K562 (cell line): ENCODE measurements around the gene COQ4. TPM values are rescaled to one million over a fixed set of nuclear protein-coding genes. Genes with fewer than 3 reads are reported as not detected.

ENCODE experiments used
- ATAC-seq: fragments of 200-7000 bp; cut with Tn5 transposase; 3 replicates; pipeline ENCODE4 v1.9.1; 2020; ENCODE audit warnings: moderate library complexity
- BruUV-seq: library from RNA; stranded (reverse); fragments of 400-500 nt; replicated peaks from 2 replicates; lab custom pipeline; 2021; lab: Mats Ljungman, UMichigan
- CTCF ChIA-PET: fragments of 300-600 bp; formaldehyde crosslinking; extraction: SDS; loops from one replicate; lab custom pipeline; 2021; ENCODE audit warnings: low intra/inter-chr PET ratio; lab: Yijun Ruan, JAX
- POLR2A ChIA-PET: fragments of 300-600, 350-650 bp; sonication (Branson Sonifier 250); formaldehyde crosslinking; extraction: SDS; loops from one replicate; lab custom pipeline; 2021; ENCODE audit warnings: antibody characterized with exemption, inconsistent platforms; lab: Yijun Ruan, JAX
- DNase-seq, 4 experiments: peaks; one replicate each; pipeline versions ENCODE4 v3.0.0 to v3.0.0-alpha.2; 2011 to 2018; ENCODE audit warnings: low spot score in 3 of 4, mixed read lengths in 3 of 4; ENCODE audit errors: extremely low read depth in 1 of 4
- FAIRE-seq: peaks from 2 replicates; lab custom pipeline; 2011; peaks lifted over from hg19 to GRCh38; lab: Jason Lieb, UNC
- H2AFZ ChIP-seq: 2 replicates; pipeline ENCODE4 v1.6.0; 2011; ENCODE audit warnings: low read depth, low read length, control low read depth, inconsistent platforms
- H3K27ac ChIP-seq: fragments of 200-600 bp; 3 replicates; pipeline ENCODE4 v1.8.0; 2011; ENCODE audit warnings: low read depth, mild to moderate bottlenecking, control low read depth, inconsistent platforms, low read length, moderate library complexity, mixed read lengths; ENCODE audit errors: extremely low read depth
- H3K27me3 ChIP-seq, 2 experiments: fragments of 300-600 bp in 1 of 2; 2 replicates in 1 of 2; 3 replicates in 1 of 2; pipeline versions ENCODE4 v1.6.0 to v1.8.0; 2011; ENCODE audit warnings: inconsistent platforms in 2 of 2, low read length in 2 of 2, mild to moderate bottlenecking in 1 of 2, mixed read lengths in 1 of 2, moderate library complexity in 1 of 2; ENCODE audit not compliant: control insufficient read depth in 2 of 2, insufficient read depth in 2 of 2
- H3K36me3 ChIP-seq: fragments of 300-600 bp; 3 replicates; pipeline ENCODE4 v1.8.0; 2011; ENCODE audit warnings: mild to moderate bottlenecking, low read length, inconsistent platforms; ENCODE audit not compliant: control insufficient read depth, insufficient read depth
- H3K4me1 ChIP-seq, 2 experiments: fragments of 200-600 bp in 1 of 2; replicated peaks in 1 of 2; 2 replicates in 1 of 2; 3 replicates in 1 of 2; pipeline versions ENCODE4 v1.5.1 to v1.8.0; 2011; ENCODE audit warnings: inconsistent platforms in 2 of 2, low read length in 2 of 2, mild to moderate bottlenecking in 1 of 2, mixed read lengths in 1 of 2, moderate library complexity in 1 of 2; ENCODE audit not compliant: control insufficient read depth in 2 of 2, insufficient read depth in 2 of 2
- H3K4me2 ChIP-seq: 2 replicates; pipeline ENCODE4 v1.6.1; 2011; ENCODE audit warnings: low read length, control low read depth, inconsistent platforms, mixed read lengths; ENCODE audit not compliant: insufficient read depth
- H3K4me3 ChIP-seq: fragments of 200-600 bp; sonication (generic), shearing (Covaris generic); 2 replicates; pipeline ENCODE4 v1.5.1; 2016; ENCODE audit warnings: control low read depth, inconsistent platforms
- H3K79me2 ChIP-seq: fragments of 200-600 bp; 3 replicates; pipeline ENCODE4 v1.8.0; 2011; ENCODE audit warnings: low read length, inconsistent platforms; ENCODE audit not compliant: control insufficient read depth, insufficient read depth
- H3K9ac ChIP-seq, 2 experiments: 2 replicates each; pipeline versions ENCODE4 v1.6.0 to v1.6.1; 2011; ENCODE audit warnings: low read depth in 2 of 2, low read length in 2 of 2, control low read depth in 1 of 2, inconsistent platforms in 1 of 2, mild to moderate bottlenecking in 1 of 2, mixed read lengths in 1 of 2; ENCODE audit not compliant: insufficient read depth in 1 of 2
- H3K9me1 ChIP-seq: one replicate; pipeline ENCODE4 v1.6.0; 2011; ENCODE audit warnings: inconsistent platforms, mild to moderate bottlenecking, low read length, moderate library complexity; ENCODE audit not compliant: control insufficient read depth, insufficient read depth
- H3K9me3 ChIP-seq: replicated peaks from 2 replicates; pipeline ENCODE4 v1.5.1; 2011; ENCODE audit warnings: low read depth, low read length, inconsistent platforms; ENCODE audit not compliant: control insufficient read depth, insufficient read depth
- H4K20me1 ChIP-seq: replicated peaks from 2 replicates; pipeline ENCODE4 v1.6.1; 2011; ENCODE audit warnings: low read length, inconsistent platforms, mixed read lengths; ENCODE audit not compliant: control insufficient read depth, insufficient read depth
- CBX8 ChIP-seq: fragments of 200-600 bp; sonication (generic); IDR thresholded peaks from 2 replicates; pipeline ENCODE4 v1.6.1; 2012; ENCODE audit warnings: borderline replicate concordance, mixed run types, low read depth, mild to moderate bottlenecking, moderate library complexity, mixed read lengths, low read length, control low read depth, inconsistent platforms; ENCODE audit not compliant: poor library complexity, severe bottlenecking; ENCODE audit errors: extremely low read depth
- DLX4 ChIP-seq: fragments of 250-450 bp; sonication (Bioruptor Pico); IDR thresholded peaks from 2 replicates; pipeline ENCODE4 v1.6.1; 2021; ENCODE audit warnings: mild to moderate bottlenecking
- ETS1 ChIP-seq: conservative IDR thresholded peaks from 2 replicates; pipeline ENCODE4 v1.6.1; 2011; ENCODE audit warnings: low read depth, mild to moderate bottlenecking, low read length; ENCODE audit not compliant: control insufficient read depth
- HDAC6 ChIP-seq: IDR thresholded peaks from 2 replicates; pipeline ENCODE4 v1.6.1; 2012; ENCODE audit warnings: low read depth, mild to moderate bottlenecking, control low read depth, inconsistent platforms, low read length, moderate library complexity
- MECOM ChIP-seq: fragments of 250-450 bp; sonication (Bioruptor Pico); IDR thresholded peaks from 2 replicates; pipeline ENCODE4 v1.8.0; 2022; ENCODE audit warnings: inconsistent platforms
- MTA3 ChIP-seq: fragments of 450-650 bp; formaldehyde crosslinking; IDR thresholded peaks from 2 replicates; pipeline ENCODE4 v1.6.1; 2017; ENCODE audit warnings: mild to moderate bottlenecking, borderline replicate concordance
- MYC ChIP-seq, 2 experiments: fragments of 250-450 bp in 1 of 2; sonication (Bioruptor Pico) in 1 of 2; IDR thresholded peaks; 2 replicates each; pipeline versions ENCODE4 v1.5.1 to v1.6.1; 2012 to 2021; ENCODE audit warnings: low read depth in 2 of 2, borderline replicate concordance in 1 of 2, improper control_type of control experiment in 1 of 2, low read length in 1 of 2, mild to moderate bottlenecking in 1 of 2, moderate library complexity in 1 of 2
- POLR2G ChIP-seq: fragments of 200-400 bp; formaldehyde crosslinking; IDR thresholded peaks from 2 replicates; pipeline ENCODE4 v1.6.1; 2017; ENCODE audit warnings: low read depth, mild to moderate bottlenecking, antibody characterized with exemption, low read length, moderate library complexity
- PREB ChIP-seq: sonication (generic); formaldehyde crosslinking; IDR thresholded peaks from 2 replicates; pipeline ENCODE4 v1.8.1; 2023; ENCODE audit warnings: mild to moderate bottlenecking, missing genetic modification reagents
- RCOR1 ChIP-seq, 2 experiments: IDR thresholded peaks; 2 replicates each; pipeline ENCODE4 v1.6.1; 2012; ENCODE audit warnings: low read depth in 2 of 2, low read length in 2 of 2, borderline replicate concordance in 1 of 2, improper control_type of control experiment in 1 of 2
- RREB1 ChIP-seq: fragments of 250-450 bp; sonication (Bioruptor Pico); IDR thresholded peaks from 2 replicates; pipeline ENCODE4 v1.4.0; 2020
- ZBTB1 ChIP-seq: sonication (generic); formaldehyde crosslinking; IDR thresholded peaks from 2 replicates; pipeline ENCODE4 v1.8.1; 2023; ENCODE audit warnings: missing genetic modification reagents, low read depth, mild to moderate bottlenecking, borderline replicate concordance
- WGBS: fragments of 100-300 bp; shearing (Covaris generic); methylation state at CpG from one replicate; pipeline ENCODE4 v1.1.6; 2016; ENCODE audit warnings: low coverage, mixed read lengths; ENCODE audit not compliant: insufficient coverage; ENCODE audit errors: missing lambda C conversion rate; 5-methylcytosine and 5-hydroxymethylcytosine counted together
- in situ Hi-C: fragments of 300-500 bp; cut with MboI; formaldehyde crosslinking; loops from 4 replicates; pipeline ENCODE4 v1.15.0; 2018; ENCODE audit warnings: inconsistent platforms, mixed read lengths
- intact Hi-C: fragments of 100-400 bp; cut with micrococcal nuclease; formaldehyde crosslinking; loops from 2 replicates; pipeline ENCODE4 v1.14.2; 2022
- polyA plus RNA-seq, 8 experiments: library from polyadenylated mRNA; depleted of rRNA in 4 of 8; stranded (reverse) in 5 of 8; unstranded in 3 of 8; fragments of >200 nt; fragmentation: Nextera tagmentation in 2 of 8; fragmentation: Illumina TruSeq in 1 of 8; extraction: Ambion mirVana in 2 of 8; extraction: Trizol in 1 of 8; gene quantifications; 2 replicates each; pipeline versions ENCODE4 v1.2.1 to v1.2.3, GENCODE V29; 2011 to 2014; ENCODE audit warnings: inconsistent platforms in 1 of 8, missing spikeins in 1 of 8
- total RNA-seq, 7 experiments: library from RNA; depleted of rRNA in 6 of 7; stranded (reverse); fragments of >200 nt in 6 of 7; fragmentation: Illumina TruSeq in 2 of 7; extraction: Trizol in 2 of 7; gene quantifications; 2 replicates each; pipeline versions ENCODE4 v1.2.1 to v1.2.3, GENCODE V29; 2011 to 2021; ENCODE audit warnings: low replicate concordance in 1 of 7

COQ4 gene
- total and polyA plus RNA-seq, 9 of the 15 experiments (the other 6 are each of a cell fraction or from before 2014, with no cell fraction given) = 9.1 to 135 (median 67.2) TPM

- H3K36me3 ChIP-seq = peaks cover 21% of the 10 kb centered on the region; the same call in 2 of the 3 replicates
- intact Hi-C loops = no loop called here
- 87% methylated on average over 4 of the region's 4 CpGs for WGBS
- no peaks in the 10 kb centered on the region for H3K9me3 ChIP-seq
- H3K4me2 ChIP-seq = no peak overlapping the region
- no peak overlapping the region for H2AFZ ChIP-seq
- no peak overlapping the region for H3K27ac ChIP-seq
- H3K4me1 ChIP-seq = peaks cover 9 to 42% of the 10 kb centered on the region in 2 experiments; a peak in 4 of 5 replicates
- DNase-seq (no peak), ATAC-seq (no peak), FAIRE-seq (no peak)
- H3K79me2 ChIP-seq = no peaks in the 10 kb centered on the region
- POLR2A ChIA-PET = interaction anchor here (0.6 to 0.7 kb wide), 3 partner anchors 14 to 207 kb away, joined by 3 to 5 read pairs (median 4); no protein-coding TSS in a partner anchor
- H4K20me1 ChIP-seq = no peaks in the 10 kb centered on the region
- H3K9ac ChIP-seq = no peak overlapping the region
- CTCF ChIA-PET = interaction anchor here (0.7 kb wide), 1 partner anchor 267 kb away, joined by 4 read pairs; no protein-coding TSS in a partner anchor
- H3K4me3 ChIP-seq = no peak overlapping the region
- no peaks in the 10 kb centered on the region for H3K27me3 ChIP-seq
- no TSS peak for BruUV-seq
- in situ Hi-C loops = loop anchor here (25.0 kb wide), 1 partner anchor 597 kb away; no protein-coding TSS in a partner anchor
- no peaks in the 10 kb centered on the region for H3K9me1 ChIP-seq
- TF ChIP-seq DLX4 (CRISPR knock-in tag) = no peak
- TF ChIP-seq HDAC6 = no peak
- no peak for TF ChIP-seq RREB1 (CRISPR knock-in tag)
- TF ChIP-seq MTA3 = no peak
- TF ChIP-seq MYC (IDR thresholded peaks at IDR 0.05; ENCODE audit: low read depth, low read length) = no peak
- no peak for TF ChIP-seq MYC (CRISPR knock-in tag; IDR thresholded peaks at IDR 0.05; ENCODE audit: borderline replicate concordance, low read depth)
- TF ChIP-seq MECOM (CRISPR knock-in tag) = no peak
- no peak for TF ChIP-seq ZBTB1
- no peak for TF ChIP-seq POLR2G
- no peak for TF ChIP-seq PREB (CRISPR knock-in tag)
- no peak for TF ChIP-seq CBX8
- no peak for TF ChIP-seq RCOR1 (IDR thresholded peaks at IDR 0.05; ENCODE audit: borderline replicate concordance in 1 of 2, low read depth in 2 of 2, low read length in 2 of 2)
- TF ChIP-seq ETS1 = no peak
Observed at GRCh38 chr9:128358861-128359260, 36.2 kb downstream of the COQ4 start.
